PFSK-1 (cell line): ENCODE measurements around the gene OPN3.

Experiments
- FOXP2 ChIP-seq: optimal IDR thresholded peaks from 2 replicates; pipeline ENCODE3; 2011; ENCODE audit warnings: borderline replicate concordance, control low read depth, inconsistent platforms; ENCODE audit not compliant: insufficient read depth; ENCODE audit errors: extremely low read length, extremely low read depth
- POLR2AphosphoS5 ChIP-seq: IDR thresholded peaks from 2 replicates; pipeline ENCODE4 v1.6.1; 2012; ENCODE audit warnings: low read depth, mild to moderate bottlenecking, control low read depth, low read length, moderate library complexity
- REST ChIP-seq, 2 experiments: IDR thresholded peaks; 2 replicates each; pipeline versions ENCODE4 v1.6.1 to v1.8.0; 2011 to 2012; ENCODE audit warnings: low read depth in 2 of 2, low read length in 2 of 2, control low read depth in 1 of 2, inconsistent platforms in 1 of 2, mild to moderate bottlenecking in 1 of 2, moderate library complexity in 1 of 2; ENCODE audit not compliant: insufficient read depth in 1 of 2
- SIN3A ChIP-seq: IDR thresholded peaks from 2 replicates; pipeline ENCODE4 v1.6.1; 2012; ENCODE audit warnings: mild to moderate bottlenecking, low read length, moderate library complexity, borderline replicate concordance; ENCODE audit not compliant: insufficient read depth
- TAF1 ChIP-seq: IDR thresholded peaks from 2 replicates; pipeline ENCODE4 v1.6.1; 2012; ENCODE audit warnings: low read length, control low read depth, borderline replicate concordance; ENCODE audit not compliant: insufficient read depth

- TF ChIP-seq POLR2AphosphoS5 = no peak
- TF ChIP-seq REST (IDR thresholded peaks at IDR 0.05; ENCODE audit: insufficient read depth in 1 of 2, low read depth in 2 of 2, low read length in 2 of 2) = no peak
- TF ChIP-seq SIN3A = no peak
- TF ChIP-seq FOXP2 = no peak
- TF ChIP-seq TAF1 = no peak
These were observed 876 bp upstream of the OPN3 start for GRCh38 chr1:241640867-241641622.
